ENCODE measurements around the gene SOX13.

The SOX13 gene

DNA sequence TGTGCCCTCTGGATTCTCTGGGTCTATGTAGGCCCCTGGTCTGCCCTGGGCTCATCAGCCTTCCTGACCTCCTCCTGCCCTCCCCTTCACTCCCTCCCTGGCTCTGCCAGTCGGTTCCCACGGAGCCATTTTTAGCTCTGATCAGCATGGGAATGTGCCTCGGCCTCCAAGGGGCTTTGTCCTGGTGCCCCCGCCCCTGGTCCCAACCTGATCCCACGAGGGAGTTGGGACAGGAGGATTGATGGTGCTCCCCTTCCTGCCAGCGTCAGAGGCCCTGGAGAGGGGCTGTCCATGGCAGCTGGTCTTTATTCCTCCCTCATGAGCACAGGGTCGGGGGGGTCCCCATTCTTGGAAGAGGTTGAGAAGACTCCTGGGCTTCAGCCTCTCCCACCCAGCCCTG lies 54.0 kb downstream of the SOX13 start:
- DNase-seq (ENCODE audit: low read depth, low spot score): no peak
- peak overlapping the region; percentile 15 for H3K27ac ChIP-seq

- DNase-seq (ENCODE audit: low read depth, low spot score): no peak
- peak overlapping the region; percentile 15 for H3K27ac ChIP-seq
Measured at GRCh38 chr1:204127597-204128242, 54.8 kb downstream of the SOX13 start.

- no peak overlapping the region for H3K27ac ChIP-seq
- no peak for DNase-seq (ENCODE audit: low read depth, low spot score)
Measured at GRCh38 chr1:204128464-204128963, 55.6 kb downstream of the SOX13 start.

GRCh38 chr1:204128964-204129896 lies 56.3 kb downstream of the SOX13 start:
- peak overlapping the region; percentile 48 for H3K27ac ChIP-seq
- no peak for DNase-seq (ENCODE audit: low read depth, low spot score)

DNA sequence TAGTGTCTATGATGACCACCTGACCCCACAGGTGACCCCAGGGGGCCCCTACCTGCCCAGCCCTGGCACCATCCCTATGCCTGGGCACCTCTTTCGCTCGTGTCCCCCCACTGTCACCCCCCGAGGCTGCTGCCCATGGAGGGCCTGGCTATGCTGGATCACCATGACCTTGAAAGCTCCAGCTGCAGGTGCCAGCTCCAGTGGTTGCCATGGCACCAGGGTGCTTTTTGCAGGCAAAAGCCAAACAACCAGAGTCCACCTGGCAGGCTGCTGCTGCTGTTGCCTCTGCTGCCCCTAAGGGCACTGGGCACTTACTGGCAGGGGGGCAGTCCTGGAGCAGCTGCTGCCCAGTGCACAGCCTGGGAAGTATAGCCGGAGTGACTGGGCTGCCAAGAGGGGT lies 57.3 kb downstream of the SOX13 start:
- no peak for DNase-seq (ENCODE audit: low read depth, low spot score)
- peak overlapping the region; percentile 56 for H3K27ac ChIP-seq

- DNase-seq (ENCODE audit: low read depth, low spot score): no peak
- H3K27ac ChIP-seq: peak overlapping the region; percentile 56
Measured at GRCh38 chr1:204130981-204131892, 58.3 kb downstream of the SOX13 start.

DNA sequence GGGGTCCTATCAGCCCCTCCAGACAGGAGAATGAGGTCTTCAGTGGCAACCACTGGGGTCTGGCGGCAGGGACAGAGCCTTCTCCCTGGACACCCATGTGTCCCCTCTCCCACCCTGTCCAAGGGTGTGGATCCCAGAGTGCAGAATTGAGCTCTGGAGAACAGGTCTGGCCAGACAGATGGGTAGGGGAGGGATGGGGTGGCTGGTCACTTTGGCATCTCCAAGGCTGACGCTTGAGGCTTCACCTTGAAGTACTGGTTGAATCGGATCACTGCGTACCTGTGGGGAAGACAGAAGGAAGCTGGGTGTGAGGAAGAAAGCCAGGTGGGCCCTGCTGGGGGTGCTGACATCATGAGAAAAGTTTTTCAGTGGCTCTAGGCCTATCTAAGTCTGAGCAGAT lies 59.1 kb downstream of the SOX13 start:
- DNase-seq (ENCODE audit: low read depth, low spot score): no peak
- H3K27ac ChIP-seq: no peak overlapping the region

GRCh38 chr1:204132718-204133117 lies 59.8 kb downstream of the SOX13 start:
- H3K27ac ChIP-seq: no peak overlapping the region
- no peak for DNase-seq (ENCODE audit: low read depth, low spot score)

DNA sequence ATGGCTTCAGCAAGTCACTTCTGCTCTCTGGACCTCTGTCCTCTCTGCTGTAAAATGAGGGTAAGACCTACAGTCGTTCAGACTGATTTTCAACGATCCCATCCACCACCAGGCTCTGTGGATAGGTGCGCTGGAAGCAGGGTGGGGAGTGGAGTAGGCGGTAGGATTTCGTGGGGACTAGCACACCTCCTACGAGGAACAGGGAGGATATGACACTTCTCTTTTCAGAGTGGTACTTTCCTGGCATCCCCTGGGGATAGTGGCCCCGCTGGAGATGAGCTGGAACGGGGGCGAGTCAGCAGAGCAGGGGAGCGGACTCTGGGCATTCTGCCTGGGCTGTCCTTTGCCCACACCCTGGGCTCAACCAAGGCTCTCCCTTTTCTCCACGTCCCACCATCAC lies 61.2 kb downstream of the SOX13 start:
- DNase-seq (ENCODE audit: low read depth, low spot score): no peak
- H3K27ac ChIP-seq: no peak overlapping the region

GRCh38 chr1:204136814-204137213 lies 63.9 kb downstream of the SOX13 start:
- no peak for DNase-seq (ENCODE audit: low read depth, low spot score)
- no peak overlapping the region for H3K27ac ChIP-seq

- no peak for DNase-seq (ENCODE audit: low read depth, low spot score)
- no peak overlapping the region for H3K27ac ChIP-seq
Measured at GRCh38 chr1:204139088-204139487, 66.2 kb downstream of the SOX13 start.

DNA sequence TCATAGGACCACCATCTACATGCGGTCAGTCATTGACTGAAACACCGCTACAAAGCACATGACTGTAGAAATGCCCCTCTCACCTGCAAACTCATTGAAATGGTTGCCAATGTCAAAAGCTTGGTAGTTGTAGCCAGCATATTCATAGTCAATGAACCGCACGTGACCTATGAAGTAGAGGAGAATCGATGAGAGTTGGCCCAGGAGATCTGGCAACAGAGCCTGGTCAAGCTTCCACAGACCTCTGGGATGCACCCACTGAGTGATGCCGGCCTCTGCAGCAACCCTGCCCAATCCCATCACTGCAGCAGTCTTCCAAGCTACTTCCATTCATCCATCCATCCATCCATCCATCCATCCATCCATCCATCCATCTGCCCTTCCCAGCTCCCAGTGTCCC lies 67.0 kb downstream of the SOX13 start:
- no peak overlapping the region for H3K27ac ChIP-seq
- DNase-seq (ENCODE audit: low read depth, low spot score): no peak

DNA sequence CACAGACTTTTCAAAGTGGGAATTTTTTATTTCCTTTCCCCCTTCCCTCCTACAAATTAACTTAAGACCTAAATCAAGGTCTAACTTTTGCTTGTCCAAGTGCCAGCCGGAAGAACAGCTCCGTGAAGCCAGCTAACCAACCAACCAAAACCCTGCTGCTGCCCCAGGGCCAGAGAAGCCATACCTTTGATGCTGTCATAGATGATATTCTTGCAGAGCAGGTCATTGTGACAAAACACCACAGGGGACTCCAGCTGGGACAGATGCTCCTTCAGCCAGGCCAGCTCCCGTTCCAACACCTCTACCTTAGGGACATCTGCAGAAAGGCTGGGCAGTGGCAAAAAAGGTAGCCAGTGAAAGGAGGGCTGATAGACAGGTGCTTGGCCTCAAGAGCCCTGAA lies 68.2 kb downstream of the SOX13 start:
- H3K27ac ChIP-seq: no peak overlapping the region
- DNase-seq (ENCODE audit: low read depth, low spot score): no peak

GRCh38 chr1:204142032-204142974 lies 69.4 kb downstream of the SOX13 start:
- H3K27ac ChIP-seq: no peak overlapping the region
- no peak for DNase-seq (ENCODE audit: low read depth, low spot score)

GRCh38 chr1:204143276-204144041 lies 70.5 kb downstream of the SOX13 start:
- no peak for DNase-seq (ENCODE audit: low read depth, low spot score)
- H3K27ac ChIP-seq: no peak overlapping the region

DNA sequence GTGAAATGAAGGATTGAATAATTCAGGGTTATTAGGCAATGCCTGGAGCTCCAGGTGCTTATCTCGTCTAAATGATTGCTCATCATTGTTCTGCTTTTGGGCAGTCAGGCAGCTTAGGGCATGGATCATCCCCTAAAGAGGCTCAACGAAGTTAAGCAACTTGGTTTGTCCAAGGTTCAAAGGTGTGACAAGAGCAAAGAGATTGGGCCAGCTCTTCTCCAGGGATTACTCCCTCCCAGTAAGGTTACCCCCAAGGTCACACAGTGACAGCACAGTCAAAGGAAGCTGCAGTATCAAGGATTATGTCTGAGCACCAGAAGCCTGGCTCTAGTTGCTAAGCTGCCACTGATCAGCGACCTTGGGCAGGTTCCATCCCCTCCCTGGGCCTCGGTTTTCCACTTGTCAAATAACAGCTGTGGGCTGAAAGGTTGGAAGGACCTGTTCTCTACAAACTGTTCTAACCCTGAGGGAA lies 72.2 kb downstream of the SOX13 start:
- no peak for DNase-seq (ENCODE audit: low read depth, low spot score)
- no peak overlapping the region for H3K27ac ChIP-seq

- H3K27ac ChIP-seq: no peak overlapping the region
- DNase-seq (ENCODE audit: low read depth, low spot score): no peak
Measured at GRCh38 chr1:204146309-204146708, 73.4 kb downstream of the SOX13 start.

DNA sequence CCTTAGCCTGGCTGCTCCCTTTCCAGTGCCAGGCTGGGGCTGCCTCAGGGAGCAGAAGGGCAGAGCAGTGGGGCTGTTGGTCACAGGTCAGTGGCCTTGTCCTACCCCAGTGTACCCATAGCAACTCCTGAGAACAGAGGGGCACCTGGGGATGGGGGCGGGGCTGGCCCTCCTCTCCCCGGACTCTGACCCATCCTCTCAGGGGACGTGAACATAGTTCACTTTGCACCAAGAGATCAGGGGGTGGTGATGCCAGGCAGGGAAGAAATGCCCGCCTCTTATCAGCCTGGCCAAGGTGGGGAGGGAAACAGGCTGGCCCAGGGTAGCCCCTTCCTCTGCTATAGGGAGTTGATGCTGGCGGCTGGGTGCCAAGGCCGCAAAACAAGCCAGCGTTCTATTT lies 74.0 kb downstream of the SOX13 start:
- H3K27ac ChIP-seq: no peak overlapping the region
- DNase-seq (ENCODE audit: low read depth, low spot score): no peak
